Ramos (cell line): ENCODE results near the gene TMSB15B.
"Not testable (repeated sequence)": the region's sequence is repeated elsewhere in the genome, so short reads cannot be mapped to it uniquely, and the experiment has no call there.

Source experiments
- in situ Hi-C: fragments of 300-500 bp; cut with MboI; formaldehyde crosslinking; loops from one replicate; pipeline ENCODE4 v1.14.3; 2022; ENCODE audit warnings: low sequenced_read_pairs; ENCODE audit not compliant: unreplicated experiment

TMSB15B gene

DNA sequence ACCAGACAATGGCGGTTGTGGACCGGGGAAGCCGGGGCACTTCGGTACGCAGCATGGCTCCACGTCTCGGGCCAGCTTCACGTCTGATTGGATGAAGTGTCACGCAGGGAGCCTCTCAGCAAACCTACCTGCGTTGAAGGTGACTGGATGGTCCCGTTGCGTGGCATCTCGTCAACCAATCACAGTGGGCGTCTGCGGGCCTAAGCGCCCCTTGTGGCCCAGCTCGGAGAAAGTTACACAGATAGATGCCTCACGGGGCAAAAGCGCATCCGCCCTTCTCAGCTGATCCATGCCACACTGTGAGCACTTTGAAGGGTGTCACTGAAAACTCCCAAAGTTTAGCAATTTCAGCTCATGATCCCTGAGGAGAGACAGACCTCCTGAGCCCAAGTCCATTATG is 51.2 kb downstream of the TMSB15B start, which contains the start of gene H2BW1:
H2BW1 (minus strand) TSS at position 103 of the 400 bp plus-strand sequence. CDS start 132 bp downstream, outside the sequence.
- in situ Hi-C loops: no loop called here

GRCh38 chrX:104015576-104015975 is 53.1 kb downstream of the TMSB15B start:
- in situ Hi-C loops: not testable (repeated sequence)
